ENCODE measurements around the gene SBF1.

GRCh38 chr22:50502628-50503474, 28.0 kb upstream of the SBF1 start:
- no peak for TF ChIP-seq POLR2A (IDR thresholded peaks at IDR 0.05)
- no peak for TF ChIP-seq CTCF (IDR thresholded peaks at IDR 0.05)
- no peak for TF ChIP-seq POLR2AphosphoS5 (IDR thresholded peaks at IDR 0.05)
